ENCODE results near the gene PALLD.

PALLD gene

DNA sequence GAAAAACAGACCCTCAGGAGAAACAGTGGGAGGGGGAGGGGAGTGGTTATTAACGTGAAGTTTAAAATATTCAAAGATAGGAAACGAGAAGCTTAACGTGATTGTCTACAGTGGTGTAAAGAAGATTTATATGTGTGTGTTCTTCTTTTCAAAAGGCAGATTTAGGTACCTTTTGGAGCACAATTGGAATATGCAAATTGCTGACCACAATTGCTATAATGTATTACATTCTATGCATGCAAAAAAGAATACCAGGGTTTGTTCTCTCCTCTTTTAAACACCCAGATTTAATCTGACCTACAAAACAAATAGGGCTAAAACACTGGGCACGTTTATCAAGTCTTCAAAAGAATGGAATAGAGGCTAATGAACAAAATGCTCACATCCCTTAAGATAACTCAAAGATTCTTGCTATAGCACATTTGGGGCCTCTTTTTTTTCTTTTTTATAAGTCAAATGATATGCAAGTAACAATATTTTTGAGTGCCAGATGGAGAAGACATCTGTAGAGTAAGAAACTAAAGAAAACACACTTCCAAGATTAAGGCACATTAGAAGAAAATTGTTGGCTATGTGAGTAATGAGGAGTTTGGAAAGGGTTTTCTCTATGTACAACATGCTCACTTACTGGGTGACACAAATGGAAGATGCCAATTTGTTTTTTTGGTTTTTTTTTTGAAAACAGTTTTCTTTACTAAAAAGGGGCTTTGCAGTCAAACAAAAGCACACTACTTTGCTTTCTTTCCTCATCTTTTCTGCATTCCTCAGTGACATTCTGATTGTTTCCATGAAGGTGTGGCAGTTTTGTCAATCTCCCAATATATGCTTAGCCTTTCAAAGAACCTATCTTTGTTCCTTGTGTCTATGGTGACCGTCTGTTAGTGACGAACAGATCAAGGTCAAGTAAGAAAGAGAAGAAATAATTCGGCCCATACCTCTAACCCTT lies 240.3 kb downstream of the PALLD start:
- FAIRE-seq: no peak
- TF ChIP-seq, protein P1, sequence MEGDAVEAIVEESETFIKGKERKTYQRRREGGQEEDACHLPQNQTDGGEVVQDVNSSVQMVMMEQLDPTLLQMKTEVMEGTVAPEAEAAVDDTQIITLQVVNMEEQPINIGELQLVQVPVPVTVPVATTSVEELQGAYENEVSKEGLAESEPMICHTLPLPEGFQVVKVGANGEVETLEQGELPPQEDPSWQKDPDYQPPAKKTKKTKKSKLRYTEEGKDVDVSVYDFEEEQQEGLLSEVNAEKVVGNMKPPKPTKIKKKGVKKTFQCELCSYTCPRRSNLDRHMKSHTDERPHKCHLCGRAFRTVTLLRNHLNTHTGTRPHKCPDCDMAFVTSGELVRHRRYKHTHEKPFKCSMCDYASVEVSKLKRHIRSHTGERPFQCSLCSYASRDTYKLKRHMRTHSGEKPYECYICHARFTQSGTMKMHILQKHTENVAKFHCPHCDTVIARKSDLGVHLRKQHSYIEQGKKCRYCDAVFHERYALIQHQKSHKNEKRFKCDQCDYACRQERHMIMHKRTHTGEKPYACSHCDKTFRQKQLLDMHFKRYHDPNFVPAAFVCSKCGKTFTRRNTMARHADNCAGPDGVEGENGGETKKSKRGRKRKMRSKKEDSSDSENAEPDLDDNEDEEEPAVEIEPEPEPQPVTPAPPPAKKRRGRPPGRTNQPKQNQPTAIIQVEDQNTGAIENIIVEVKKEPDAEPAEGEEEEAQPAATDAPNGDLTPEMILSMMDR (IDR thresholded peaks at IDR 0.05; ENCODE audit: insufficient read depth, missing control alignments): no peak
- no peak for DNase-seq (ENCODE audit: insufficient read length, low spot score)

DNA sequence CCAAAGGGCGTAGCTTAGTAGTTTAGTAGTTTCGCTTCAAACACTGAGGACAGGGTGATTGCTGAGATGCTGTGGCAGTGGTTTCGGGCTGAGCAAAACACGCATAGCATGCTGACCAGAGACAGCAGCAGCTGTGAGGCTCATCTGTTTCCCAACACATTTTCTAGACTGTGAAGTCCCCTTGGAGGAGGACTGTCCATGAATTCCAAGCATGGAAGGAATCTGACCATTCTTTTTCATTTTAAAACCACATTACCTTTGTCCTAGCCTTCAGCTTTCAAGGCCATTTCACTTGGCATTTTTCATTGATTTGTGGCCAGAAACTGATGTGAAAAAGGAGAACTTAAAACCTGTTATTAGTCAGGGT lies 240.9 kb downstream of the PALLD start:
- FAIRE-seq: no peak
- TF ChIP-seq, protein P1 (IDR thresholded peaks at IDR 0.05; ENCODE audit: insufficient read depth, missing control alignments): no peak
- DNase-seq (ENCODE audit: insufficient read length, low spot score): no peak

DNA sequence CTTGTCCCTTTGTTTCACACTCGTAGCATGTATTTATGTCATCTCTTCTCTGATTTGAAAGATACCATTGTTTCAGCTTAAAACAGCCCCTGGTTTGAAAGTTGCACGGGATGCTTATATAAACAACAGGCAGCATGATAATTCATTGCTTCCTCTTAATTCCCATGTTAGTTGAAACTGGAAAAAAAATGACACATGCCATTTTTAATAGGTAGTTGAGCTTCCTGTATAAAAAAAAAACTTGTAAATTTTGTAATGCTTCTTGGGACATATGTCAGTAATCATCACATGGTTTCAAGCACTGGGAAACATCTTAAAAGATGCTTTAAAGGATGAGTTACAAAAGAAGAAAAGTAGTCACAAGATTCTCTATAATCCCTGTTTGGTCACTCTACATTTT lies 243.0 kb downstream of the PALLD start:
- DNase-seq (ENCODE audit: insufficient read length, low spot score) (no peak), FAIRE-seq (no peak)
- TF ChIP-seq, protein P1 (IDR thresholded peaks at IDR 0.05; ENCODE audit: insufficient read depth, missing control alignments): no peak

DNA sequence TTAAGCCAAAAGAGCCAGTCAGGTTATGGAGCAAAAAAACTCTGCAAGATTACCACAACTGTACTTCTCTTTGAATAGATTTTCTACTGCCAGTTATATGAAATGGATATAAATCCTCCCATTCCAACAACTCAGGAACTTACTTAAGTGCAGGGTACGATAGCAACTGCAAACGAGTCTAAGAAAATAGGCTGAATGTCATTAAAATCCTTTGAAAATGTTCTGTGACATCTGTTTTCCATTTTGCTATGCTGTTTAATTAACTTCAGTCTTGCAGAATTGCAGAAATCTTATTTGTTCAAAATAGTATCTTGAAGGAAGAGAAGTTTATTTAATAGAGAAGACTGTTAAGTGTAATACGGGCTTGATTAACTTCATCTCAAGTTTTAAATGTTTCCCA lies 243.8 kb downstream of the PALLD start:
- DNase-seq (ENCODE audit: insufficient read length, low spot score) (no peak), FAIRE-seq (no peak)
- TF ChIP-seq, protein P1 (IDR thresholded peaks at IDR 0.05; ENCODE audit: insufficient read depth, missing control alignments): no peak

DNA sequence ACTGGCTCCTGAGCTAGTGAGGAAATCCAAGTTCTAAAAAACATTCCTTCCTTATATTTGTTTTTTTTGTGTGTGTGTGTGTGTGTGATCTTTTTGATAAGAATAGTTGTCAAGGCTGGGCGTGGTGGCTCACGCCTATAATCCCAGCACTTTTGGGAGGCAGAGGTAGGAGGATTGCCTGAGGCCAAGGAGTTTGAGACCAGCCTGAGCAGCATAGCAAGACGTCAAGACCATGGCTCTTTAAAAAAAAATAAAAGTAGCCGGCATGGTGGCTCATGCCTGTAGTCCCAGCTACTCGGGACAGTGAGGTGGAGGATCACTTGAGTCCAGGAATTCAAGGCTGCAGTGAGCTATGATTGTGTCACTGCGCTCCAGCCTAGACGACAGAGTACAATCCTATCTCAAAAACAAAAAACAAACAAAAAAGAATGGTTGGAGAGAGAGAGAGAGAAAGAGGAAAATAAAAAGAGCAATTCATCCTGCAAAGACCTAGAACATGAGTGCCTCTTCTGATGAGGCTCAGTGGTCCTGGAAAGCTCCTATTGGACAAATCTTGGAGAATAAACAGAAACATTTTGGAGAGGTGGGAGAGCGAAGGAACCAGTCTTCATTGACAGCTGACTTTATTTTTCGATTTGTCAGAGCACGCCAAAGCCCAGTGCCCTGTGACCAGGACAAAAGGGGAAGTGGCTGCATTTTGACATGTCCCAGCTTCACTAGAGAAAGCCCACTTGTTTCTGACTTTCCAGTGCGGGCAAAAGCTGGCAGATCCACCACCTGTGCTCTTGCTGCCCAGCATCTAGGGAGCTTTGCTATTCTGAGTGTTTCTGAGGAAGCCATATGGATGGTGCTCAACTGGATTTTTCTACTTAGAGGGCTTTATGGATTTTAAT lies 244.7 kb downstream of the PALLD start:
- TF ChIP-seq, protein P1 (IDR thresholded peaks at IDR 0.05; ENCODE audit: insufficient read depth, missing control alignments): no peak
- DNase-seq (ENCODE audit: insufficient read length, low spot score) (no peak), FAIRE-seq (no peak)

DNA sequence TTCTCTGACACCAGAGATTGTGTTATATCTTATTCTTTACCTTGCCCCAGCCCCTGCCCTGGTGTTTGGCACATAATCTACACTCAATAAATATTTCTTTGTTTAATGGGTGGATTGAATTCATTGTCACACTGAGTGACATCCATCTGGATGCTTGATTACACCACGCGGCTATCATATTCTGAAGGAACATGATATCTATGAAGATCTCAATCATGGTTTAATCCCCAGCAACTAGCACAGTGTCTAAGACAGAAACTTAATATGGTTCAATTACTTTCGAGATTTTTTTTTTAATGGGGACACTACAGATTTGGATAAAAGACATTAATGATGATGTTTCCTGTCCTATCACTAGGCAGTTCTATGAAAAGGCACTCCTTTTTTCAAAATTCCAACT lies 246.3 kb downstream of the PALLD start:
- DNase-seq (ENCODE audit: insufficient read length, low spot score) (no peak), FAIRE-seq (no peak)
- TF ChIP-seq, protein P1 (IDR thresholded peaks at IDR 0.05; ENCODE audit: insufficient read depth, missing control alignments): no peak

Measured in D721Med (cell line).